Fibroblast of lung (primary cell): ENCODE measurements around the gene KLK13. TPM values are rescaled to one million over a fixed set of nuclear protein-coding genes. Genes with fewer than 3 reads are reported as not detected.

Experiments used
- DNase-seq, 2 donors: peaks; one replicate each; pipeline versions ENCODE4 v3.0.0 to v3.0.0-alpha.2; 2010; ENCODE audit warnings: low read depth in 2 of 2
- H2AFZ ChIP-seq: 2 replicates; pipeline ENCODE4 v1.5.1; 2012; ENCODE audit warnings: low read length, control low read depth, inconsistent platforms
- H3K27ac ChIP-seq: 2 replicates; pipeline ENCODE4 v1.5.1; 2011; ENCODE audit warnings: low read length, control low read depth; ENCODE audit not compliant: insufficient read depth
- H3K27me3 ChIP-seq: 2 replicates; pipeline ENCODE4 v1.5.1; 2011; ENCODE audit warnings: mild to moderate bottlenecking, low read length; ENCODE audit not compliant: control insufficient read depth, insufficient read depth
- H3K36me3 ChIP-seq: 2 replicates; pipeline ENCODE4 v1.5.1; 2011; ENCODE audit warnings: low read length; ENCODE audit not compliant: control insufficient read depth, insufficient read depth
- H3K4me1 ChIP-seq: 2 replicates; pipeline ENCODE4 v1.5.1; 2011; ENCODE audit warnings: low read length; ENCODE audit not compliant: control insufficient read depth, insufficient read depth; ENCODE audit errors: extremely low read depth
- H3K4me2 ChIP-seq: 2 replicates; pipeline ENCODE4 v1.5.1; 2011; ENCODE audit warnings: low read length, control low read depth; ENCODE audit not compliant: insufficient read depth; ENCODE audit errors: extremely low read depth
- H3K4me3 ChIP-seq, 4 experiments: fragments of 200-600 bp in 1 of 4; sonication (generic) in 1 of 4; replicated peaks in 1 of 4; 2 replicates each; pipeline ENCODE4 v1.5.1; 2011 to 2016; ENCODE audit warnings: low read length in 4 of 4, low read depth in 3 of 4, mild to moderate bottlenecking in 3 of 4, control low read depth in 2 of 4, inconsistent platforms in 1 of 4, mixed read lengths in 1 of 4; ENCODE audit not compliant: insufficient read depth in 1 of 4; ENCODE audit errors: control extremely low read depth in 1 of 4
- H3K79me2 ChIP-seq: 2 replicates; pipeline ENCODE4 v1.5.1; 2012; ENCODE audit warnings: mild to moderate bottlenecking, low read length, inconsistent platforms; ENCODE audit not compliant: control insufficient read depth, insufficient read depth
- H3K9ac ChIP-seq: 2 replicates; pipeline ENCODE4 v1.5.1; 2011; ENCODE audit warnings: mild to moderate bottlenecking, low read length, control low read depth; ENCODE audit not compliant: insufficient read depth
- H3K9me3 ChIP-seq: 2 replicates; pipeline ENCODE4 v1.5.1; 2012; ENCODE audit warnings: low read depth, low read length; ENCODE audit not compliant: control insufficient read depth, insufficient read depth
- H4K20me1 ChIP-seq: 2 replicates; pipeline ENCODE4 v1.5.1; 2011; ENCODE audit warnings: low read length; ENCODE audit not compliant: control insufficient read depth, insufficient read depth; ENCODE audit errors: extremely low read depth
- EZH2 ChIP-seq: IDR thresholded peaks from 2 replicates; pipeline ENCODE4 v1.5.1; 2012; ENCODE audit warnings: low read length, control low read depth, mild to moderate bottlenecking; ENCODE audit errors: missing control alignments
- polyA plus RNA-seq, 2 donors: library from polyadenylated mRNA; depleted of rRNA in 1 of 2; stranded (reverse) in 1 of 2; unstranded in 1 of 2; fragments of >200 nt; gene quantifications; 2 replicates each; pipeline ENCODE4 v1.2.1, GENCODE V29; 2011 to 2012; ENCODE audit warnings: missing spikeins in 1 of 2
- total RNA-seq: library from RNA; depleted of rRNA; stranded (reverse); fragments of >200 nt; gene quantifications from 2 replicates; pipeline ENCODE4 v1.2.1, GENCODE V29; 2014
- TF ChIP-seq, protein P1 (sequence below), 2 donors: IDR thresholded peaks in 1 of 2; conservative IDR thresholded peaks in 1 of 2; 1 replicate in 1 of 2; 2 replicates in 1 of 2; pipeline ENCODE4 v1.5.1; 2011 to 2012; ENCODE audit warnings: low read length in 2 of 2, control low read depth in 1 of 2, inconsistent platforms in 1 of 2, low read depth in 1 of 2, mild to moderate bottlenecking in 1 of 2

KLK13 gene
- total and polyA plus RNA-seq, 2 donors (not counting 1 experiment from before 2014, with no cell fraction given): not detected

DNA sequence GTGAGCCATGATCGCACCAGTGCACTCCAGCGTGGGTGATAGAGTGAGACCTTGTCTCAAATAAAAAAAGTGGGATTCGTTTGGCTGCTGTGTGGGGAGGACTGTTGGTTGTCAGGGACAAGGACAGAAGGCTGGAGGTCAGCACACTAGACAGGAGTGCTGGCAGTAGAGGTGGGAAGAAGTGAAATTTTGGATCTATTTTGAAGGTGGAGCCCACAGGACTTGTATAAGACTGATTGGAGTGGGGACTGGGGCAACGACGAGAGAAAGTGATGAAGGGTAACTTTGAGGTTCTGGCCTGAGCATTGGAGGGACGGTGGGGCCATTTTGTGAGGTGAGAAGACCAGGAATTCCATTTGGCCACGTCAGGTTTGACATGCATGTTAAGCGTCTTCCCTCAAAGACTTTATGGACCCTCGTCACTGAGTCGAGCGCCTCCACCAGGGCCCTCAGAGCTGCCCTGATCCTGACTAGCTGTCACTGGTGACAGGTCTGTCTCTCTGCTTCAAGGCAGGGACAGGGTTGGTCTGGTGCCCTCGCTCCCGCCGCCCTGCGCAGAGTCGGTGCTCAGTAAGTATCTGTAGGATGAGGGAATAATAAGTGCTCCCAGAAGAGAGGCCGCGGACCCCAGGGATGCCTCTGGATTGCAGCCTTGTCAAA, 42.6 kb upstream of the KLK13 start:
- Histone ChIP-seq H3K79me2 (peaks cover 23% of the 10 kb centered on the region), H3K27ac (peak overlapping the region; percentile 67), H3K4me1 (no peaks in the 10 kb centered on the region), H3K9ac (peak overlapping the region; percentile 64), H3K4me2 (peak overlapping the region; percentile 18), H3K27me3 (peaks cover 3% of the 10 kb centered on the region), H2AFZ (no peak overlapping the region), H3K9me3 (no peaks in the 10 kb centered on the region), H3K36me3 (peaks cover 5% of the 10 kb centered on the region), H3K4me3 (peak overlapping the region; percentile 46 to 94 (median 71)), H4K20me1 (no peaks in the 10 kb centered on the region)
- peak; percentile 16 to 43 for DNase-seq
- TF ChIP-seq, protein P1, sequence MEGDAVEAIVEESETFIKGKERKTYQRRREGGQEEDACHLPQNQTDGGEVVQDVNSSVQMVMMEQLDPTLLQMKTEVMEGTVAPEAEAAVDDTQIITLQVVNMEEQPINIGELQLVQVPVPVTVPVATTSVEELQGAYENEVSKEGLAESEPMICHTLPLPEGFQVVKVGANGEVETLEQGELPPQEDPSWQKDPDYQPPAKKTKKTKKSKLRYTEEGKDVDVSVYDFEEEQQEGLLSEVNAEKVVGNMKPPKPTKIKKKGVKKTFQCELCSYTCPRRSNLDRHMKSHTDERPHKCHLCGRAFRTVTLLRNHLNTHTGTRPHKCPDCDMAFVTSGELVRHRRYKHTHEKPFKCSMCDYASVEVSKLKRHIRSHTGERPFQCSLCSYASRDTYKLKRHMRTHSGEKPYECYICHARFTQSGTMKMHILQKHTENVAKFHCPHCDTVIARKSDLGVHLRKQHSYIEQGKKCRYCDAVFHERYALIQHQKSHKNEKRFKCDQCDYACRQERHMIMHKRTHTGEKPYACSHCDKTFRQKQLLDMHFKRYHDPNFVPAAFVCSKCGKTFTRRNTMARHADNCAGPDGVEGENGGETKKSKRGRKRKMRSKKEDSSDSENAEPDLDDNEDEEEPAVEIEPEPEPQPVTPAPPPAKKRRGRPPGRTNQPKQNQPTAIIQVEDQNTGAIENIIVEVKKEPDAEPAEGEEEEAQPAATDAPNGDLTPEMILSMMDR (conservative IDR thresholded peaks at IDR 0.05 in 1 of 2, IDR thresholded peaks at IDR 0.05 in 1 of 2; ENCODE audit: low read depth in 1 of 2, low read length in 2 of 2): no peak
- TF ChIP-seq EZH2: no peak

DNA sequence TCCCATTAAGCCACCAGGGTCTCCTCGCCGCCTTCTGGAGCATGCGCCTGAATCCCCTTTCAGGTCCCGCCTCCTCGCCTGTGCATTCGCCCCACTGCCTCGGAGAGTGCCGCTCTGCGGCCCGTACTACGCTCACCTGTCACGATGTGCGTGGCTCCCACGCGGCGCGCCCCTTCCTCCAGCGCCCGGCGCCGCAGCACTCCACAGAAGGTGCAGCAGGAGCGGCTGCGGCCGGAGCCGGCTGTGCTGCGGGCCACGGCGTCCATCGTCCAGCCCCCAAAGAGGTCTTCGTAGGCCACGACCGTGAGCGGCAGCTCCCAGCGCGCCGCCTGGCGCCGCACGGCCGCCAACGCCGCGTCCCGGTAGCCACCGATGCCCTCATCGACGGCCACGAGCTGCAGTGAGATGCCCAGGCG, 39.0 kb upstream of the KLK13 start:
- H3K27ac ChIP-seq: no peak overlapping the region
- H4K20me1 ChIP-seq: no peaks in the 10 kb centered on the region
- no peak overlapping the region for H3K9ac ChIP-seq
- H3K36me3 ChIP-seq: peaks cover 6% of the 10 kb centered on the region
- H3K4me2 ChIP-seq: no peak overlapping the region
- no peak for TF ChIP-seq EZH2
- TF ChIP-seq, protein P1 (conservative IDR thresholded peaks at IDR 0.05 in 1 of 2, IDR thresholded peaks at IDR 0.05 in 1 of 2; ENCODE audit: low read depth in 1 of 2, low read length in 2 of 2): no peak
- H3K27me3 ChIP-seq: no peaks in the 10 kb centered on the region
- no peaks in the 10 kb centered on the region for H3K9me3 ChIP-seq
- no peaks in the 10 kb centered on the region for H3K4me1 ChIP-seq
- no peak for DNase-seq
- peaks cover 23% of the 10 kb centered on the region for H3K79me2 ChIP-seq
- H3K4me3 ChIP-seq: no peak overlapping the region
- no peak overlapping the region for H2AFZ ChIP-seq

DNA sequence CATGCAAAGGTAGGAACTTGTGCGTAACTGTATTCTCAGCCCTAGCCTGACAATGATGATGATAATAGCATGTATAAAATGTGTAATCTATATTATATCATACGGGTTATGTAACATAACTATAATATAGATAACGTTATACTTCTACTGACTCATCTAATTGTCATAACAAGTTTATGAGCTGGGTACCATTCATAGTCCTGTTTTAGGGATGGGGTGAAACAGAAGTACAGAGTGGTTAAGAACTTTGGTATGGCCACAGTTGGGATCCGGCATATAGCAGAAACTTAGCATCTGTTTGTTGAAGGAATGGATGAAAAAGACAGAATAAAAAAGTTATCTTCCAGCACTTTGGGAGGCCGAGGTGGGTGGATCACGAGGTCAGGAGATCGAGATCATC, 38.1 kb upstream of the KLK13 start:
- Histone ChIP-seq H3K4me2 (no peak overlapping the region), H4K20me1 (no peaks in the 10 kb centered on the region), H2AFZ (no peak overlapping the region), H3K27ac (no peak overlapping the region), H3K4me1 (no peaks in the 10 kb centered on the region), H3K9ac (no peak overlapping the region), H3K9me3 (no peaks in the 10 kb centered on the region), H3K79me2 (peaks cover 23% of the 10 kb centered on the region), H3K27me3 (no peaks in the 10 kb centered on the region), H3K36me3 (peaks cover 6% of the 10 kb centered on the region), H3K4me3 (no peak overlapping the region)
- no peak for DNase-seq
- TF ChIP-seq EZH2: no peak
- TF ChIP-seq, protein P1 (conservative IDR thresholded peaks at IDR 0.05 in 1 of 2, IDR thresholded peaks at IDR 0.05 in 1 of 2; ENCODE audit: low read depth in 1 of 2, low read length in 2 of 2): no peak
